Dedifferentiated amniotic fluid mesenchymal stem cell (primary cell): ENCODE data around the gene SHISA7.
A peak's percentile ranks its signal among the peaks of the same experiment; 100 is the strongest.

Source experiments
- DNase-seq: peaks from one replicate; pipeline ENCODE4 v3.0.0-alpha.2; 2016; ENCODE audit errors: extremely low spot score

The SHISA7 gene

DNA sequence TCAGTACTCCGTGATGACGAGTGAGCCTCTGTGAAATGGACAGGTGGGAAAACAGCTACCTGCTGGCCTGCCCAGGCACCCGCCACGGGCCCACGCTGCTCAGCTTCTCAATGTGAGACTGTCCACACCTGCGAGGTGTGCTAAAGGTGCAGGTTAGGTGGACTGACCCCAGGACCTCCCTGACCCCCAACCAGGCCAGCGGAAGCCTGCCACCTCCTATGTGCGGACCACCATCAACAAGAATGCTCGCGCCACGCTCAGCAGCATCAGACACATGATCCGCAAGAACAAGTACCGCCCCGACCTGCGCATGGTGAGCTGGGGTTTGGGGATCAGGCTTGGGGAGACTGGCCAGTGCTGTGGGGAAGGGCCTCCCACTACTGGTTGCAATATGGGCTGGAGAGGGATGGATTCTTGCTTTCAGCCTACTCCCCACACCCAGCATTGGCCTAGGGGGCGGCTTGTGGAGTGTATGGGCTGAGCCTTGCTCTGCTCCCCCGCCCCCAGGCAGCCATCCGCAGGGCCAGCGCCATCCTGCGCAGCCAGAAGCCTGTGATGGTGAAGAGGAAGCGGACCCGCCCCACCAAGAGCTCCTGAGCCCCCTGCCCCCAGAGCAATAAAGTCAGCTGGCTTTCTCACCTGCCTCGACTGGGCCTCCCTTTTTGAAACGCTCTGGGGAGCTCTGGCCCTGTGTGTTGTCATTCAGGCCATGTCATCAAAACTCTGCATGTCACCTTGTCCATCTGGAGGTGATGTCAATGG, 55.2 kb downstream of the SHISA7 start:
- DNase-seq, result no peak

GRCh38 chr19:55386493-55386971, 56.6 kb downstream of the SHISA7 start:
- no peak for DNase-seq

GRCh38 chr19:55385724-55386492, 57.2 kb downstream of the SHISA7 start, which contains the start of gene RPL28:
RPL28 (plus strand) TSS chr19:55385932; CDS start chr19:55386358, 426 bp downstream.
- DNase-seq, result peak; percentile 99

GRCh38 chr19:55384920-55385723, 58.0 kb downstream of the SHISA7 start:
- peak; percentile 97 for DNase-seq

DNA sequence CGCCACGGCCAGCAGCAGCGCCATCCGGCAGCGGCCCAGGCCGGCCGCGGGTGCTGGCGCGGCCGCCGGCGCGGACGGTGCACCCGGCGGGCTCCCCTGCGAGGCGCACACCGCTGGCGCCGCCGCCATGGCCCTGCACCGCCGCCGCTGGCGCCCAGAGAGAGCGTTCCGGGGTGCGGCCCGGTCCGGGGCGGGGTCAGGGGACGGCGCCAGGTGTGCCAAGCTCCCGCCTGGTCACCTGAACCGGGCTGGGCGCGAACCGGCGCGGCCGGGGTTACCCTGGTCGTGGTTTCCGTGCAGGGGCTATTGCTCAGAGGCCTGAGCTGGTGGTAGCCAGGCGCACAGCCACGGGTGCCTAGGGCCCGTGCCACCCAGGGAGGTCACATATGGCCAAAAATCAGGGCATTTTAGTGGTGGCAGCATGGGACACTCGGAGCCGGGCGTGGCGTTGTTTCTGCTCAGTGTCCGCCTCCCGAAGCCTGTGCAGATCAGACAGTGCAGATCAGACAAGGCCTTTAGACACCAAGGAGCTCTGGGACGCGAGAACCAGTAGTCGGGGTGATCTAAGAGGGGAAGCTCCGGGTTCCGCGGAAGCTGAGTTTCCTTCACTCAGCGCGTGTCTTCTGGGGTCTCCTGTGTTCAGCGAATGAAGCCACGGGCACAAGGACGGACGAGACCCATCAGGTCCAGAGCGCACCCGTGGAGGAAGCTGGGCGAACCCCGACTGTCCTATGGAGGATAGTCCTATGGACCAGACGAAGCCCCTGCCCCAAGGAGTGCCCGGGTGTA, 58.8 kb downstream of the SHISA7 start, which contains the start of gene TMEM238:
TSS of gene TMEM238 (minus strand) at position 162 of the 789 bp plus-strand sequence. CDS start at position 129, 33 bp downstream.
- DNase-seq, result no peak

- peak; percentile 27 for DNase-seq
Observed at GRCh38 chr19:55383279-55384130, 59.6 kb downstream of the SHISA7 start.

DNA sequence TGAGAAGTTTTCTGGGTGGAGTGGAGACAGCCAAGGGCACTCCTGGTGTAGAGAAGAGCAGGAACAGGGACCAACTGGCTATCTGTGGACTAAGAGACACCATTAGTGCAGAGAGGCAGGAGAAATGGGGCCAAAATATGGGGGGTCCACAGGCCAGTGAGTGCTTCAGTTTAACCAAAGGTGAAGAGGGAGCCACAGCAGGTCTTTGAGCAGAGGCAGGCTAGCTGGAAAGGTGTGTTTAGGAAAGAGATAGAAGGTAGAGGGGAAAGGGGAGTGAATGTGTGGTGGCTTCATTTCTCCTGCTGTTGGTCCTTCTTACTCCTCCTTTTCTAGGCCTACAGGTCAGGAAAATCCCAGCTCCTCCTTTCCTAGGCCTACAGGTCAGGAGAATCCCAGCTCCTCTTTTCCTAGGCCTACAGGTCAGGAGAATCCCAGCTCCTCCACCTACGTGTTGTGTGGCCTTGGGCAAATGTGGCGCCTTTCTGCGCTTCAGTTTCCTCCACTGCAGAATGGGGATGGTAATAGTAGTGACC, 60.5 kb downstream of the SHISA7 start:
- DNase-seq, result no peak

GRCh38 chr19:55382013-55382412, 61.1 kb downstream of the SHISA7 start:
- no peak for DNase-seq

DNA sequence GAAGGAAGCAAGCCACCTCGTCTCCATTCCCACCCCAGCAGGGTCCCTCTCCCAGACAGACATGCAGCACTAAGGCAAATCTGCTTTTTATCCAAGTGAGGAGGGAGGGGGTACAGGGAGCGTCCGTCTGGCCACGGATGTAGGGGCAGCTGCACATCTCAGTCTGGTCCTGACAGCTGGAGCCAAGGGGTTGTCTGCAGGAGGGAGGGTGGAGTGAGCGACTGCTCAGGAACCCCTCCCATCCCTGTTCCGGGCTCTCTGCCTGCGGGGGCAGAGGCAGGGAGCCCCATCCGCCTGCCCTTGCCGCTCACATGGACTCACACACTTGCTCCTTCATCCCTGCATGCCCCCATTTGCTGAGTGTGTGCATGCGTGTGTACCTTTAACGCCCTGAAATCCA, 63.9 kb downstream of the SHISA7 start:
- DNase-seq, result no peak
